Measurements from ENCODE around the gene HP1BP3. TPM values are rescaled to one million over a fixed set of nuclear protein-coding genes. Genes with fewer than 3 reads are reported as not detected.

HP1BP3 gene
- total and polyA plus RNA-seq, 2 of the 4 experiments (the other 2 are of a cell fraction), result 88.4 to 151 TPM

DNA sequence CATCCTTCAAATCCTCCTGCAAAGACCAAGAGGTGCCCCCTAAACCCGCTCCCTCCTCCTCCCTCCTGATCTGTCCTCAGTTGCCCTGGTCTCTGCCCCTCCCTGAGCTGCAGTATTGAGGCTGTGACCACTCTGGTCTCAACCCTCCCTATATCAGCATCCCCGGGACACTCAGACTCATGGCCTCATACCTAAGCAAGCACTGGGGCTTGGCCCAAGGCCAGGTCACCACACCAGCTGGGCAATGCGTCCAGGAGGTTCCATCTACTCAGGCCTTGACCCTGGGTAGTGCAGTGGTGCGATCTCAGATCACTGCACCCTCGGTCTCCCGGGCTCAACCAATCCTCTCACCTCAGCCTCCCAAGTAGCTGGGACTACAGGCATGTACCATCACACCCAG, 79.0 kb downstream of the HP1BP3 start:
- Histone ChIP-seq H3K9me3 (ENCODE audit: control insufficient read depth, insufficient read depth, low read length) (no peaks in the 10 kb centered on the region), H3K23ac (ENCODE audit: low read depth, low read length) (no peak overlapping the region), H3K4me3 (ENCODE audit: insufficient read depth, low read depth, low read length) (no peak overlapping the region), H3K36me3 (ENCODE audit: control insufficient read depth, insufficient read depth, low read length) (no peaks in the 10 kb centered on the region), H2AFZ (replicated peaks; ENCODE audit: low read length, poor library complexity) (peak overlapping the region; percentile 60), H4K20me1 (ENCODE audit: insufficient read depth, low read length) (no peaks in the 10 kb centered on the region; the same call in 1 of the 2 replicates), H4K91ac (ENCODE audit: insufficient read depth, low read depth, low read length) (no peak overlapping the region), H2AK9ac (replicated peaks; ENCODE audit: low read depth, low read length, poor library complexity) (no peak overlapping the region), H4K5ac (ENCODE audit: low read depth, low read length) (no peak overlapping the region), H3K4me1 (ENCODE audit: control insufficient read depth, insufficient read depth, low read length) (no peaks in the 10 kb centered on the region), H2AK5ac (ENCODE audit: low read depth, low read length) (no peak overlapping the region), H3K14ac (replicated peaks; ENCODE audit: low read depth, low read length) (no peak overlapping the region), H3K18ac (ENCODE audit: low read depth, low read length) (no peak overlapping the region), H2BK20ac (ENCODE audit: low read depth, low read length) (no peak overlapping the region), H3K27ac (ENCODE audit: insufficient read depth, low read length) (no peak overlapping the region), H3K4ac (ENCODE audit: low read depth, low read length) (no peak overlapping the region), H4K8ac (ENCODE audit: low read depth in 2 of 2, low read length in 2 of 2) (no peak overlapping the region), H3K56ac (ENCODE audit: extremely low read depth, insufficient read depth, low read length) (no peak overlapping the region), H2BK120ac (ENCODE audit: low read depth, low read length) (no peak overlapping the region), H3K9me1 (ENCODE audit: insufficient read depth, low read length) (no peaks in the 10 kb centered on the region), H3K9ac (ENCODE audit: low read depth, low read length) (no peak overlapping the region), H3K79me1 (ENCODE audit: low read depth in 1 of 2, low read length in 2 of 2) (no peaks in the 10 kb centered on the region), H3K27me3 (ENCODE audit: control insufficient read depth, insufficient read depth, low read length) (no peaks in the 10 kb centered on the region), H2BK15ac (ENCODE audit: low read depth, low read length) (no peak overlapping the region), H3K4me2 (ENCODE audit: low read depth, low read length) (no peak overlapping the region), H2BK5ac (ENCODE audit: low read depth, low read length, poor library complexity, severe bottlenecking) (no peak overlapping the region)
- ChIA-PET CTCF (no interaction called here), POLR2A (ENCODE audit: unreplicated experiment) (no interaction called here)
- WGBS, 2 experiments (ENCODE audit: extremely low coverage in 2 of 2, insufficient read length in 1 of 2), result no CpG with 5 or more reads among the region's 6 CpGs
- DNase-seq (no peak), ATAC-seq (ENCODE audit: low read depth) (no peak)
- TF ChIP-seq RCOR1 (IDR thresholded peaks at IDR 0.05; ENCODE audit: insufficient replicate concordance, low read length) (no peak), BHLHE40 (IDR thresholded peaks at IDR 0.05; ENCODE audit: low read depth, low read length) (no peak), MXI1 (IDR thresholded peaks at IDR 0.05; ENCODE audit: borderline replicate concordance, low read depth, low read length) (no peak), MAZ (IDR thresholded peaks at IDR 0.05; ENCODE audit: borderline replicate concordance, low read depth, low read length) (no peak), CHD1 (IDR thresholded peaks at IDR 0.05; ENCODE audit: low read depth, low read length) (no peak), USF2 (IDR thresholded peaks at IDR 0.05; ENCODE audit: low read depth, low read length) (no peak), CEBPB (IDR thresholded peaks at IDR 0.05; ENCODE audit: low read depth, low read length) (no peak), RAD21 (IDR thresholded peaks at IDR 0.05; ENCODE audit: low read length) (no peak), SMC3 (IDR thresholded peaks at IDR 0.05; ENCODE audit: low read depth, low read length) (no peak), FOS (IDR thresholded peaks at IDR 0.05; ENCODE audit: low read depth, low read length) (no peak), NFE2L2 (IDR thresholded peaks at IDR 0.05; ENCODE audit: low read depth, low read length) (no peak), POLR2A (IDR thresholded peaks at IDR 0.05; ENCODE audit: low read depth, low read length) (no peak), ELK1 (IDR thresholded peaks at IDR 0.05; ENCODE audit: borderline replicate concordance, low read depth, low read length) (no peak), CTCF (conservative IDR thresholded peaks at IDR 0.05; ENCODE audit: low read depth, low read length) (no peak), MAFK (IDR thresholded peaks at IDR 0.05; ENCODE audit: low read depth, low read length) (no peak), RFX5 (IDR thresholded peaks at IDR 0.05; ENCODE audit: low read depth, low read length) (no peak)
- in situ Hi-C loops (cut with MboI; ENCODE audit: low sequenced_read_pairs), result no loop called here
- dilution Hi-C loops (cut with HindIII; ENCODE audit: low sequenced_read_pairs, unreplicated experiment), result no loop called here
- BruUV-seq (replicated peaks), result no TSS peak
- intact Hi-C loops (cut with micrococcal nuclease), result no loop called here
